Astrocyte (in vitro differentiated cells and primary cell): Measurements from ENCODE around the gene FOXA2. TPM values are rescaled to one million over a fixed set of nuclear protein-coding genes. Genes with fewer than 3 reads are reported as not detected.

Experiments used
- DNase-seq: peaks from one replicate; pipeline ENCODE4 v3.0.0-alpha.2; 2010; ENCODE audit warnings: low read depth
- FAIRE-seq: peaks from 2 replicates; lab custom pipeline; 2011; peaks lifted over from hg19 to GRCh38; lab: Jason Lieb, UNC
- H2AFZ ChIP-seq: 2 replicates; pipeline ENCODE4 v1.6.0; 2012; ENCODE audit warnings: low read depth, low read length, inconsistent platforms
- H3K27ac ChIP-seq: 2 replicates; pipeline ENCODE4 v1.5.1; 2011; ENCODE audit warnings: low read depth, low read length, inconsistent platforms
- H3K27me3 ChIP-seq: 2 replicates; pipeline ENCODE4 v1.6.0; 2011; ENCODE audit warnings: low read length, inconsistent platforms; ENCODE audit not compliant: insufficient read depth
- H3K36me3 ChIP-seq: 2 replicates; pipeline ENCODE4 v1.5.1; 2011; ENCODE audit warnings: low read length, inconsistent platforms; ENCODE audit not compliant: insufficient read depth
- H3K4me1 ChIP-seq: 2 replicates; pipeline ENCODE4 v1.5.1; 2011; ENCODE audit warnings: low read length, inconsistent platforms; ENCODE audit not compliant: insufficient read depth
- H3K4me2 ChIP-seq: 2 replicates; pipeline ENCODE4 v1.6.0; 2012; ENCODE audit warnings: low read length, inconsistent platforms
- H3K4me3 ChIP-seq: 2 replicates; pipeline ENCODE4 v1.5.1; 2011; ENCODE audit warnings: low read depth, mild to moderate bottlenecking, low read length, inconsistent platforms; ENCODE audit not compliant: insufficient read depth
- H3K79me2 ChIP-seq: 2 replicates; pipeline ENCODE4 v1.6.0; 2012; ENCODE audit warnings: mild to moderate bottlenecking, low read length, inconsistent platforms; ENCODE audit not compliant: insufficient read depth
- H3K9ac ChIP-seq: 2 replicates; pipeline ENCODE4 v1.6.0; 2012; ENCODE audit warnings: mild to moderate bottlenecking, low read length, inconsistent platforms
- H3K9me3 ChIP-seq: 2 replicates; pipeline ENCODE4 v1.5.1; 2012; ENCODE audit warnings: low read depth, mild to moderate bottlenecking, low read length, inconsistent platforms; ENCODE audit not compliant: insufficient read depth
- H4K20me1 ChIP-seq: 2 replicates; pipeline ENCODE4 v1.6.0; 2012; ENCODE audit warnings: low read length, inconsistent platforms; ENCODE audit not compliant: insufficient read depth
- H3K27ac Mint-ChIP-seq: one replicate; pipeline ENCODE4 v1.8.0; 2021; ENCODE audit warnings: mild to moderate bottlenecking, mixed read lengths; ENCODE audit not compliant: unreplicated experiment
- H3K27me3 Mint-ChIP-seq: one replicate; pipeline ENCODE4 v1.8.0; 2021; ENCODE audit warnings: low read depth, mixed read lengths; ENCODE audit not compliant: unreplicated experiment
- H3K36me3 Mint-ChIP-seq: one replicate; pipeline ENCODE4 v1.8.0; 2021; ENCODE audit warnings: low read depth, mixed read lengths; ENCODE audit not compliant: unreplicated experiment
- H3K4me1 Mint-ChIP-seq: one replicate; pipeline ENCODE4 v1.8.0; 2021; ENCODE audit warnings: low read depth, mixed read lengths; ENCODE audit not compliant: unreplicated experiment
- H3K4me3 Mint-ChIP-seq: one replicate; pipeline ENCODE4 v1.8.0; 2021; ENCODE audit warnings: mild to moderate bottlenecking, moderate library complexity, mixed read lengths; ENCODE audit not compliant: unreplicated experiment
- H3K9me3 Mint-ChIP-seq: one replicate; pipeline ENCODE4 v1.8.0; 2021; ENCODE audit warnings: mild to moderate bottlenecking, mixed read lengths; ENCODE audit not compliant: unreplicated experiment
- EZH2 ChIP-seq: IDR thresholded peaks from 2 replicates; pipeline ENCODE4 v1.6.1; 2012; ENCODE audit warnings: mild to moderate bottlenecking, low read length, inconsistent platforms; ENCODE audit not compliant: insufficient read depth
- total RNA-seq: library from RNA; stranded (reverse); gene quantifications from 2 replicates; pipeline ENCODE4 v1.2.1, GENCODE V29; 2021
- TF ChIP-seq, protein P1 (sequence below): IDR thresholded peaks from 2 replicates; pipeline ENCODE4 v1.5.1; 2011; ENCODE audit warnings: low read depth, mild to moderate bottlenecking, inconsistent platforms, low read length, moderate library complexity; ENCODE audit not compliant: insufficient read depth

FOXA2 gene
- total RNA-seq, 1 donor from 2014 or later = not detected

DNA sequence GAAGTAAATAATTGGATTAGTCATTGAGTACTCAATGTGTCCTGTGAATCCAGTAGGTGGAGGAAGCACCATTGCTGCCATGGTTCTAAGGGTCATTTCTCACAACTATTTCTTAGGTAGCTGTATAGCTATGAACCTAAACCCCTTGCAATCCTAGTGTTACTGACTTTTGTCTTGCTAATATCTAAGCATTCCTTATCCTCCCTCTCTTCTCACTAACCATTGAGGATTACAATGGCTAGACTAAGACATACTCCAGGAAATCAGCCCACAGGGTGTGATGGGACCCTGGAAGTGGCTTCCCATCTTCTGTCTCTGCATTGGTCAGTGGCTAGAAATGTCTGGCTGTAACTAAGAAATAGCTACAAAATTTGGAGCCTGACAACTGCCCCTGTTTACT, 27.3 kb upstream of the FOXA2 start:
- H3K27me3 Mint-ChIP-seq = peaks cover 20% of the 10 kb centered on the region
- no peaks in the 10 kb centered on the region for H3K36me3 ChIP-seq
- H3K9me3 Mint-ChIP-seq = no peaks in the 10 kb centered on the region
- no peak overlapping the region for H3K27ac Mint-ChIP-seq
- no peak overlapping the region for H3K27ac ChIP-seq
- H3K4me1 Mint-ChIP-seq = peaks cover 2% of the 10 kb centered on the region
- no peaks in the 10 kb centered on the region for H3K4me1 ChIP-seq
- FAIRE-seq (no peak), DNase-seq (no peak)
- no peaks in the 10 kb centered on the region for H3K9me3 ChIP-seq
- no peaks in the 10 kb centered on the region for H3K79me2 ChIP-seq
- H3K4me2 ChIP-seq = no peak overlapping the region
- H3K27me3 ChIP-seq = no peaks in the 10 kb centered on the region
- no peak overlapping the region for H3K4me3 Mint-ChIP-seq
- no peak overlapping the region for H3K9ac ChIP-seq
- H4K20me1 ChIP-seq = no peaks in the 10 kb centered on the region
- no peak overlapping the region for H3K4me3 ChIP-seq
- H2AFZ ChIP-seq = no peak overlapping the region
- no peaks in the 10 kb centered on the region for H3K36me3 Mint-ChIP-seq
- TF ChIP-seq, protein P1, sequence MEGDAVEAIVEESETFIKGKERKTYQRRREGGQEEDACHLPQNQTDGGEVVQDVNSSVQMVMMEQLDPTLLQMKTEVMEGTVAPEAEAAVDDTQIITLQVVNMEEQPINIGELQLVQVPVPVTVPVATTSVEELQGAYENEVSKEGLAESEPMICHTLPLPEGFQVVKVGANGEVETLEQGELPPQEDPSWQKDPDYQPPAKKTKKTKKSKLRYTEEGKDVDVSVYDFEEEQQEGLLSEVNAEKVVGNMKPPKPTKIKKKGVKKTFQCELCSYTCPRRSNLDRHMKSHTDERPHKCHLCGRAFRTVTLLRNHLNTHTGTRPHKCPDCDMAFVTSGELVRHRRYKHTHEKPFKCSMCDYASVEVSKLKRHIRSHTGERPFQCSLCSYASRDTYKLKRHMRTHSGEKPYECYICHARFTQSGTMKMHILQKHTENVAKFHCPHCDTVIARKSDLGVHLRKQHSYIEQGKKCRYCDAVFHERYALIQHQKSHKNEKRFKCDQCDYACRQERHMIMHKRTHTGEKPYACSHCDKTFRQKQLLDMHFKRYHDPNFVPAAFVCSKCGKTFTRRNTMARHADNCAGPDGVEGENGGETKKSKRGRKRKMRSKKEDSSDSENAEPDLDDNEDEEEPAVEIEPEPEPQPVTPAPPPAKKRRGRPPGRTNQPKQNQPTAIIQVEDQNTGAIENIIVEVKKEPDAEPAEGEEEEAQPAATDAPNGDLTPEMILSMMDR = no peak
- no peak for TF ChIP-seq EZH2

GRCh38 chr20:22607695-22608094, 23.3 kb upstream of the FOXA2 start:
- Mint-ChIP-seq H3K36me3 (no peaks in the 10 kb centered on the region), H3K27ac (no peak overlapping the region), H3K4me3 (no peak overlapping the region), H3K9me3 (no peaks in the 10 kb centered on the region), H3K4me1 (no peaks in the 10 kb centered on the region), H3K27me3 (peaks cover 34% of the 10 kb centered on the region)
- Histone ChIP-seq H3K4me1 (no peaks in the 10 kb centered on the region), H3K27me3 (no peaks in the 10 kb centered on the region), H2AFZ (no peak overlapping the region), H3K9me3 (peaks cover 4% of the 10 kb centered on the region), H3K4me3 (no peak overlapping the region), H4K20me1 (no peaks in the 10 kb centered on the region), H3K36me3 (no peaks in the 10 kb centered on the region), H3K27ac (no peak overlapping the region), H3K79me2 (no peaks in the 10 kb centered on the region), H3K4me2 (no peak overlapping the region), H3K9ac (no peak overlapping the region)
- no peak for DNase-seq
- TF ChIP-seq, protein P1 = no peak
- TF ChIP-seq EZH2 = no peak
- no peak for FAIRE-seq

- no peak for TF ChIP-seq EZH2
- TF ChIP-seq, protein P1 = no peak
- no peaks in the 10 kb centered on the region for H3K27me3 ChIP-seq
- Mint-ChIP-seq H3K4me3 (no peak overlapping the region), H3K27ac (no peak overlapping the region), H3K9me3 (no peaks in the 10 kb centered on the region), H3K36me3 (no peaks in the 10 kb centered on the region), H3K27me3 (peaks cover 32% of the 10 kb centered on the region), H3K4me1 (no peaks in the 10 kb centered on the region)
- no peak for DNase-seq
- H3K9me3 ChIP-seq = peaks cover 4% of the 10 kb centered on the region
- H3K4me1 ChIP-seq = no peaks in the 10 kb centered on the region
- no peak overlapping the region for H3K4me2 ChIP-seq
- H3K36me3 ChIP-seq = no peaks in the 10 kb centered on the region
- no peak overlapping the region for H3K4me3 ChIP-seq
- no peak for FAIRE-seq
- no peak overlapping the region for H3K27ac ChIP-seq
- H3K9ac ChIP-seq = no peak overlapping the region
- no peak overlapping the region for H2AFZ ChIP-seq
- no peaks in the 10 kb centered on the region for H4K20me1 ChIP-seq
- no peaks in the 10 kb centered on the region for H3K79me2 ChIP-seq
Measured at GRCh38 chr20:22604815-22605214, 20.4 kb upstream of the FOXA2 start.
